A549 (cell line): ENCODE results near the gene MCU.

Source experiments
- CEBPB ChIP-seq, 2 experiments: fragments of >200 bp in 1 of 2; sonication (Bioruptor Twin) in 1 of 2; formaldehyde crosslinking in 1 of 2; IDR thresholded peaks; 2 replicates each; pipeline ENCODE4 v1.6.1; 2012 to 2016
- HEYL ChIP-seq: fragments of 250-450 bp; sonication (Bioruptor Pico); IDR thresholded peaks from 2 replicates; pipeline ENCODE4 v1.8.0; 2021; ENCODE audit warnings: mild to moderate bottlenecking, moderate library complexity
- TF ChIP-seq, protein P1 (sequence below): fragments of >200 bp; sonication (Bioruptor Twin); formaldehyde crosslinking; IDR thresholded peaks from 3 replicates; pipeline ENCODE4 v1.5.1; 2016

DNA sequence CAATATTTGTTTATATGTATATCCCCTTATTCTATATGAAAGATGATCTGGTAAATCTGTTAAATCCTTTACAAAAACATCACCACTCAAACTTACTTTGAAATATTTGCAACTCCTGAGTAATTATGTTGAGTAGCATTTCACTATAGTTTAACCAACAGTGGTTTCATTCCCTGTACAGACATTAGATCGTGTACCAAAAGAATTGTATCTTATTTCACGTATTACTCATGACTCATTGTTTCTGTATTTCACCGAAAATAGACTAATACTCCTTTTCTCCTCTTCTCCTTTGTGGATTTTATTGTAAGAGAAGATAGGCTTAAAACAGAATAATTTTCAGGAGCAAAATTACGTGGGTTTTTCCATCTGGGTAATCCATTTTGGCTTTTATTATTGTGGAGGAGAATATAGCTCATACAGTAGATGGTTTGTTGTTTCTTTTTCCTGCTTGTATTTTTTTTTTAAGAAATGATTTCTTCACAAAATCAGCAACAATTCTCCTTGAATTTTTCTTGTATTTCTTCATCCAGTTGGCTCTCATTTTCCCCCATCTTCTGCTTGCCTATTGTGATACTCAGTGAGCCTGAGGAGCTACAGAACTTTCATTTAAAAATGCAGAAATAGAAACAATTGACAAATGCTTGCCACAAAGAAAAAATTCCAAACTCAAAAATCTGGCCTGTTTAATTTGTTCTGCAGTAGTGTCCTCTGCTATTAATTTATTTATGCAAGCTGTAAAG is 111.0 kb downstream of the MCU start:
- TF ChIP-seq, protein P1, sequence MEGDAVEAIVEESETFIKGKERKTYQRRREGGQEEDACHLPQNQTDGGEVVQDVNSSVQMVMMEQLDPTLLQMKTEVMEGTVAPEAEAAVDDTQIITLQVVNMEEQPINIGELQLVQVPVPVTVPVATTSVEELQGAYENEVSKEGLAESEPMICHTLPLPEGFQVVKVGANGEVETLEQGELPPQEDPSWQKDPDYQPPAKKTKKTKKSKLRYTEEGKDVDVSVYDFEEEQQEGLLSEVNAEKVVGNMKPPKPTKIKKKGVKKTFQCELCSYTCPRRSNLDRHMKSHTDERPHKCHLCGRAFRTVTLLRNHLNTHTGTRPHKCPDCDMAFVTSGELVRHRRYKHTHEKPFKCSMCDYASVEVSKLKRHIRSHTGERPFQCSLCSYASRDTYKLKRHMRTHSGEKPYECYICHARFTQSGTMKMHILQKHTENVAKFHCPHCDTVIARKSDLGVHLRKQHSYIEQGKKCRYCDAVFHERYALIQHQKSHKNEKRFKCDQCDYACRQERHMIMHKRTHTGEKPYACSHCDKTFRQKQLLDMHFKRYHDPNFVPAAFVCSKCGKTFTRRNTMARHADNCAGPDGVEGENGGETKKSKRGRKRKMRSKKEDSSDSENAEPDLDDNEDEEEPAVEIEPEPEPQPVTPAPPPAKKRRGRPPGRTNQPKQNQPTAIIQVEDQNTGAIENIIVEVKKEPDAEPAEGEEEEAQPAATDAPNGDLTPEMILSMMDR: no peak
- TF ChIP-seq CEBPB (IDR thresholded peaks at IDR 0.05): no peak
- TF ChIP-seq HEYL (CRISPR knock-in tag): no peak
